Gastroesophageal sphincter (tissue), 2 donors: ENCODE measurements around the gene RNF103.

Source experiments
- POLR2A ChIP-seq, 2 donors: fragments of 450-650 bp; IDR thresholded peaks; one replicate each; pipeline ENCODE4 v1.6.1; 2017; ENCODE audit warnings: antibody characterized with exemption in 2 of 2, mild to moderate bottlenecking in 2 of 2, moderate library complexity in 1 of 2
- POLR2AphosphoS5 ChIP-seq: sonication (generic); formaldehyde crosslinking; IDR thresholded peaks from one replicate; pipeline ENCODE4 v1.6.1; 2017; ENCODE audit warnings: antibody characterized with exemption

- no peak for TF ChIP-seq POLR2AphosphoS5
- TF ChIP-seq POLR2A (IDR thresholded peaks at IDR 0.05) = no peak
Measured at GRCh38 chr2:86621280-86621943, 2.3 kb downstream of the RNF103 start.
